ENCODE results near the gene ACTG2.

Gene ACTG2
- long read RNA-seq, result 0 reads

DNA sequence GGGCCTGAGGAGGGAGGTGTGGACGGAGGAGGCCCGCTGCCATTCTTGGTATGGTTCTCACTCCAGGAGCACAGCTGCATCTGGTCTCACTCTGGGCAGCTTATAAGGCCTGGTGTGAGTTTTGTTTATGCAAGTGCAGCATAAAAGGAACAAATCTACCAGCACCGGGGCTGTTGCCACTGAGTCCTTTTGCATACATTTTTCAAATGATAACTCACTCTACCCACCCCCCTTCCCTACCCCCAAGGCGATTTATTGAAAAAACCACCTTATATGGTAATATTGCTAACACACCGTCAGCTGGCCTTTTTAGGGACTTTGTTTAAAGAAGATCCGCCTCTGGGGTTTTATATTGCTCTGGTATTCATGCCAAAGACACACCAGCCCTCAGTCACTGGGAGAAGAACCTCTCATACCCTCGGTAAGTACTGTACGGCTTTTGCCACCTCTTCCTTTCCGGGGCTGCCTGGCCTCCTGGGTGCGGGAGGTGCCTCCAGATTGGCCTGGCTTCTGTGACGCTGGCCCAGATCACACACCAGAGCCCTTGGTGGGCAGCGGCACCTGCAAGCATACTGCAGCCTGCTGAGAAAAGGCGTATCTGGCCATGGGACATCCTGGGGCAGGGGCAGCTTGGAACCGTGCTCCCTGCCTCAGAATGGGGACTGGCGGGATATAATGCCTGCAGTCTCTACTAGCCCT is at the start of gene ACTG2:
TSS of gene ACTG2 (plus strand) at position 378 of the 699 bp plus-strand sequence. CDS start 8,304 bp downstream, outside the sequence.
- TF ChIP-seq, protein P1, sequence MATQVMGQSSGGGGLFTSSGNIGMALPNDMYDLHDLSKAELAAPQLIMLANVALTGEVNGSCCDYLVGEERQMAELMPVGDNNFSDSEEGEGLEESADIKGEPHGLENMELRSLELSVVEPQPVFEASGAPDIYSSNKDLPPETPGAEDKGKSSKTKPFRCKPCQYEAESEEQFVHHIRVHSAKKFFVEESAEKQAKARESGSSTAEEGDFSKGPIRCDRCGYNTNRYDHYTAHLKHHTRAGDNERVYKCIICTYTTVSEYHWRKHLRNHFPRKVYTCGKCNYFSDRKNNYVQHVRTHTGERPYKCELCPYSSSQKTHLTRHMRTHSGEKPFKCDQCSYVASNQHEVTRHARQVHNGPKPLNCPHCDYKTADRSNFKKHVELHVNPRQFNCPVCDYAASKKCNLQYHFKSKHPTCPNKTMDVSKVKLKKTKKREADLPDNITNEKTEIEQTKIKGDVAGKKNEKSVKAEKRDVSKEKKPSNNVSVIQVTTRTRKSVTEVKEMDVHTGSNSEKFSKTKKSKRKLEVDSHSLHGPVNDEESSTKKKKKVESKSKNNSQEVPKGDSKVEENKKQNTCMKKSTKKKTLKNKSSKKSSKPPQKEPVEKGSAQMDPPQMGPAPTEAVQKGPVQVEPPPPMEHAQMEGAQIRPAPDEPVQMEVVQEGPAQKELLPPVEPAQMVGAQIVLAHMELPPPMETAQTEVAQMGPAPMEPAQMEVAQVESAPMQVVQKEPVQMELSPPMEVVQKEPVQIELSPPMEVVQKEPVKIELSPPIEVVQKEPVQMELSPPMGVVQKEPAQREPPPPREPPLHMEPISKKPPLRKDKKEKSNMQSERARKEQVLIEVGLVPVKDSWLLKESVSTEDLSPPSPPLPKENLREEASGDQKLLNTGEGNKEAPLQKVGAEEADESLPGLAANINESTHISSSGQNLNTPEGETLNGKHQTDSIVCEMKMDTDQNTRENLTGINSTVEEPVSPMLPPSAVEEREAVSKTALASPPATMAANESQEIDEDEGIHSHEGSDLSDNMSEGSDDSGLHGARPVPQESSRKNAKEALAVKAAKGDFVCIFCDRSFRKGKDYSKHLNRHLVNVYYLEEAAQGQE (IDR thresholded peaks at IDR 0.05; ENCODE audit: insufficient replicate concordance, low read depth), result no peak
- TF ChIP-seq POLR2AphosphoS5 (IDR thresholded peaks at IDR 0.05; ENCODE audit: low read depth) (no peak), SPI1 (IDR thresholded peaks at IDR 0.05; ENCODE audit: borderline replicate concordance, low read depth) (no peak), GABPA (IDR thresholded peaks at IDR 0.05; ENCODE audit: low read depth) (no peak)
- TF ChIP-seq, protein P2, sequence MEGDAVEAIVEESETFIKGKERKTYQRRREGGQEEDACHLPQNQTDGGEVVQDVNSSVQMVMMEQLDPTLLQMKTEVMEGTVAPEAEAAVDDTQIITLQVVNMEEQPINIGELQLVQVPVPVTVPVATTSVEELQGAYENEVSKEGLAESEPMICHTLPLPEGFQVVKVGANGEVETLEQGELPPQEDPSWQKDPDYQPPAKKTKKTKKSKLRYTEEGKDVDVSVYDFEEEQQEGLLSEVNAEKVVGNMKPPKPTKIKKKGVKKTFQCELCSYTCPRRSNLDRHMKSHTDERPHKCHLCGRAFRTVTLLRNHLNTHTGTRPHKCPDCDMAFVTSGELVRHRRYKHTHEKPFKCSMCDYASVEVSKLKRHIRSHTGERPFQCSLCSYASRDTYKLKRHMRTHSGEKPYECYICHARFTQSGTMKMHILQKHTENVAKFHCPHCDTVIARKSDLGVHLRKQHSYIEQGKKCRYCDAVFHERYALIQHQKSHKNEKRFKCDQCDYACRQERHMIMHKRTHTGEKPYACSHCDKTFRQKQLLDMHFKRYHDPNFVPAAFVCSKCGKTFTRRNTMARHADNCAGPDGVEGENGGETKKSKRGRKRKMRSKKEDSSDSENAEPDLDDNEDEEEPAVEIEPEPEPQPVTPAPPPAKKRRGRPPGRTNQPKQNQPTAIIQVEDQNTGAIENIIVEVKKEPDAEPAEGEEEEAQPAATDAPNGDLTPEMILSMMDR (IDR thresholded peaks at IDR 0.05; ENCODE audit: insufficient read depth, low read length), result no peak
- H3K4me3 ChIP-seq (replicated peaks; ENCODE audit: insufficient read depth, low read length), result no peak within 1 kb of the TSS
- no peaks in the 10 kb centered on the region for H3K27me3 ChIP-seq (ENCODE audit: insufficient read depth, poor library complexity, severe bottlenecking)
- DNase-seq (ENCODE audit: low read depth in 1 of 2, low spot score in 1 of 2), result no peak
- no peak within 1 kb of the TSS for H3K27ac ChIP-seq (replicated peaks)

DNA sequence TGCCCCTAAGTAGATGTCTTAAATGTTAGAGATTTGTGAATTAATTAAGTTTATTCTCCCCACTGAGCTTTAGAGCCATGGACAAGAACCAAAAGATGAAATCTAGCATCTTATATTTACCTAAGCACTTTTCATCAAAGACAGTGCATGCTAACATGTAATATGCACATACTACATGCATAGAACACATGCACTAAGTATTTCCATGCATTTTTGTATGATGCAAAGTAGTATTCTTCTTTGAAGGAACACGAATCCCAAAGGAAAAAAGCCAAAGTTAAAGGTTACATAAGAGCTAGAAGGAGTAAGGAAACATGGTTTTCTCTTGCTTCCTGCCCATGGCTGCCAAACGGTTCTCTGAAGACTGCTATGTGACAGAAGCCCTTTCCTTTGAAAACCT is 48.7 kb upstream of the ACTG2 start:
- no peak overlapping the region for H3K4me3 ChIP-seq (replicated peaks; ENCODE audit: insufficient read depth, low read length)
- no peaks in the 10 kb centered on the region for H3K27me3 ChIP-seq (ENCODE audit: insufficient read depth, poor library complexity, severe bottlenecking)
- TF ChIP-seq, protein P2 (IDR thresholded peaks at IDR 0.05; ENCODE audit: insufficient read depth, low read length), result no peak
- TF ChIP-seq POLR2AphosphoS5 (IDR thresholded peaks at IDR 0.05; ENCODE audit: low read depth) (no peak), GABPA (IDR thresholded peaks at IDR 0.05; ENCODE audit: low read depth) (no peak), SPI1 (IDR thresholded peaks at IDR 0.05; ENCODE audit: borderline replicate concordance, low read depth) (no peak)
- TF ChIP-seq, protein P1 (IDR thresholded peaks at IDR 0.05; ENCODE audit: insufficient replicate concordance, low read depth), result no peak
- no peak for DNase-seq (ENCODE audit: low read depth in 1 of 2, low spot score in 1 of 2)
- no peak overlapping the region for H3K27ac ChIP-seq (replicated peaks)

DNA sequence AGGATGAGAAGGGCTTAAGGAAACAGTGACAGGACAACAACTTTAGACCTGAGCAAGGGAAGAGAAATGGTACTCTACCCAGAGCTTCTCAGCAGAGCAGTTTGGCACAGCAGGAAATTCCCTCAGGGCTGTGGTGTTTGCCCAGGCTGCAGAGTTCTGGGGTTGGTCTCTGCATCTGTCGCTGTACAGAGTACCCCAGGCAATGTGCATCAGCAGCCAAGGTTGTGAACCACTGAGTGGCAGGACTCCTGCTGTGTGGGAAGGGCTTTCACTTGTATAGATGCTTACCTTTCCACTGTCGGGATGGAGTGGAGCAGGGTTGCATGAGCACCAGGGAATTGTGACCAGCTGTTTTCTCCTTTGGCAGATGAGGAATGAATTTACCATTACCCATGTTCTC is 42.8 kb upstream of the ACTG2 start:
- no peaks in the 10 kb centered on the region for H3K27me3 ChIP-seq (ENCODE audit: insufficient read depth, poor library complexity, severe bottlenecking)
- H3K4me3 ChIP-seq (replicated peaks; ENCODE audit: insufficient read depth, low read length), result no peak overlapping the region
- TF ChIP-seq, protein P1 (IDR thresholded peaks at IDR 0.05; ENCODE audit: insufficient replicate concordance, low read depth), result no peak
- TF ChIP-seq, protein P2 (IDR thresholded peaks at IDR 0.05; ENCODE audit: insufficient read depth, low read length), result no peak
- no peak for TF ChIP-seq POLR2AphosphoS5 (IDR thresholded peaks at IDR 0.05; ENCODE audit: low read depth)
- TF ChIP-seq SPI1 (IDR thresholded peaks at IDR 0.05; ENCODE audit: borderline replicate concordance, low read depth), result no peak
- TF ChIP-seq GABPA (IDR thresholded peaks at IDR 0.05; ENCODE audit: low read depth), result no peak
- H3K27ac ChIP-seq (replicated peaks), result no peak overlapping the region
- DNase-seq (ENCODE audit: low read depth in 1 of 2, low spot score in 1 of 2), result no peak
